Fibroblast of villous mesenchyme (primary cell): ENCODE measurements around the gene SLC39A9. TPM values are rescaled to one million over a fixed set of nuclear protein-coding genes. Genes with fewer than 3 reads are reported as not detected.

Experiments
- DNase-seq: peaks from one replicate; pipeline ENCODE4 v3.0.0-alpha.2; 2010; ENCODE audit warnings: low read depth
- H3K4me3 ChIP-seq: 2 replicates; pipeline ENCODE4 v1.5.1; 2011; ENCODE audit warnings: low read depth, mild to moderate bottlenecking, low read length
- total RNA-seq: library from RNA; depleted of rRNA; stranded (reverse); fragments of >200 nt; gene quantifications from 2 replicates; pipeline ENCODE4 v1.2.3, GENCODE V29; 2012
- TF ChIP-seq, protein P1 (sequence below): IDR thresholded peaks from 2 replicates; pipeline ENCODE4 v1.5.1; 2012; ENCODE audit warnings: low read depth, mild to moderate bottlenecking, low read length; ENCODE audit not compliant: insufficient read depth

Gene SLC39A9
- total RNA-seq, 1 donor: 159 TPM

- no peak overlapping the region for H3K4me3 ChIP-seq
- no peak for DNase-seq
- TF ChIP-seq, protein P1, sequence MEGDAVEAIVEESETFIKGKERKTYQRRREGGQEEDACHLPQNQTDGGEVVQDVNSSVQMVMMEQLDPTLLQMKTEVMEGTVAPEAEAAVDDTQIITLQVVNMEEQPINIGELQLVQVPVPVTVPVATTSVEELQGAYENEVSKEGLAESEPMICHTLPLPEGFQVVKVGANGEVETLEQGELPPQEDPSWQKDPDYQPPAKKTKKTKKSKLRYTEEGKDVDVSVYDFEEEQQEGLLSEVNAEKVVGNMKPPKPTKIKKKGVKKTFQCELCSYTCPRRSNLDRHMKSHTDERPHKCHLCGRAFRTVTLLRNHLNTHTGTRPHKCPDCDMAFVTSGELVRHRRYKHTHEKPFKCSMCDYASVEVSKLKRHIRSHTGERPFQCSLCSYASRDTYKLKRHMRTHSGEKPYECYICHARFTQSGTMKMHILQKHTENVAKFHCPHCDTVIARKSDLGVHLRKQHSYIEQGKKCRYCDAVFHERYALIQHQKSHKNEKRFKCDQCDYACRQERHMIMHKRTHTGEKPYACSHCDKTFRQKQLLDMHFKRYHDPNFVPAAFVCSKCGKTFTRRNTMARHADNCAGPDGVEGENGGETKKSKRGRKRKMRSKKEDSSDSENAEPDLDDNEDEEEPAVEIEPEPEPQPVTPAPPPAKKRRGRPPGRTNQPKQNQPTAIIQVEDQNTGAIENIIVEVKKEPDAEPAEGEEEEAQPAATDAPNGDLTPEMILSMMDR: no peak
These were observed 107.1 kb downstream of the SLC39A9 start for GRCh38 chr14:69505338-69506240.

DNA sequence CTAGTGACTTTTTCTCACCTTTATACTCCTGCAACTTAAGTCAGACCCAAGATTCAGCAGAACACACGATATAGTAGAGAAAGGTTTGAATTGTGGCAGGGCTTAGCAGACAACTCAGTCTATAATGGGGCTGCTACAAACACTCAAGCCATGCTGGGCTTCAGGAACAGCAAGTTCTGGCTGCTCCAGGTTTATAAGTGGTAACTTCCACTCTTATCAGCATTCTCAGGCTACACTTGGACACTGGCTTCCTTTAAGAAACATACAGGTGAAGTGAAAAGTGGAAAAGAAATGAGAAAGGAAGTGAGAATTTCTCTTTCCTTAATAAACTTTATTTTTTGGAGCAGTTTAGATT lies 107.7 kb downstream of the SLC39A9 start:
- TF ChIP-seq, protein P1: no peak
- DNase-seq: no peak

More for the DNA sequence above, 107.7 kb downstream of the SLC39A9 start:
- H3K4me3 ChIP-seq: no peak overlapping the region

Other genes starting within 250 kb of the SLC39A9 start
- gene DCAF5, start 245.6 kb upstream of the SLC39A9 start, total RNA-seq: 24.2 and 30.0 TPM in 2 replicates
- 16.8 and 18.6 TPM in 2 replicates for gene EXD2, start 207.2 kb upstream of the SLC39A9 start, total RNA-seq
- gene GALNT16, start 138.5 kb upstream of the SLC39A9 start, total RNA-seq: under 0.01 TPM in 2 replicates
- 108 and 121 TPM in 2 replicates for gene ERH, start 393 bp upstream of the SLC39A9 start, total RNA-seq
- under 0.01 TPM in 1 of 2 replicates, not detected in the other for gene PLEKHD1, start 86.0 kb downstream of the SLC39A9 start, total RNA-seq
- gene CCDC177, start 176.2 kb downstream of the SLC39A9 start, total RNA-seq: not detected in 2 replicates
- 11.9 and 12.5 TPM in 2 replicates for gene SUSD6, start 212.9 kb downstream of the SLC39A9 start, total RNA-seq